Measurements from ENCODE around the gene B4GALNT1.
"Not testable (repeated sequence)": the region's sequence is repeated elsewhere in the genome, so short reads cannot be mapped to it uniquely, and the experiment has no call there.

Gene B4GALNT1

GRCh38 chr12:57636731-57637130, 3.7 kb upstream of the B4GALNT1 start:
- not testable (repeated sequence) for DNase-seq

GRCh38 chr12:57632073-57632957, 686 bp downstream of the B4GALNT1 start:
- peak; percentile 17 for DNase-seq

- no peak for DNase-seq
These were observed 1.4 kb downstream of the B4GALNT1 start for GRCh38 chr12:57631566-57632072.

- DNase-seq, result no peak
These were observed 2.0 kb downstream of the B4GALNT1 start for GRCh38 chr12:57630891-57631433.

GRCh38 chr12:57629897-57630471, 3.0 kb downstream of the B4GALNT1 start:
- DNase-seq, result no peak

GRCh38 chr12:57628280-57629191, 4.5 kb downstream of the B4GALNT1 start:
- no peak for DNase-seq

GRCh38 chr12:57627501-57628279, 5.3 kb downstream of the B4GALNT1 start:
- no peak for DNase-seq

GRCh38 chr12:57626921-57627445, 6.0 kb downstream of the B4GALNT1 start:
- no peak for DNase-seq

- DNase-seq, result no peak
These were observed 6.7 kb downstream of the B4GALNT1 start for GRCh38 chr12:57626111-57626920.

- no peak for DNase-seq
These were observed 7.6 kb downstream of the B4GALNT1 start for GRCh38 chr12:57625261-57626032.

GRCh38 chr12:57624441-57625220, 8.4 kb downstream of the B4GALNT1 start:
- no peak for DNase-seq

GRCh38 chr12:57623811-57624390, 9.1 kb downstream of the B4GALNT1 start:
- no peak for DNase-seq

GRCh38 chr12:57623385-57623784, 9.6 kb downstream of the B4GALNT1 start:
- no peak for DNase-seq

- DNase-seq, result no peak
These were observed 10.4 kb downstream of the B4GALNT1 start for GRCh38 chr12:57622293-57623245.

GRCh38 chr12:57621497-57622292, 11.3 kb downstream of the B4GALNT1 start:
- peak; percentile 26 for DNase-seq

GRCh38 chr12:57620936-57621496, 12.0 kb downstream of the B4GALNT1 start:
- DNase-seq, result no peak
